ENCODE measurements around the gene RAMP3. TPM values are rescaled to one million over a fixed set of nuclear protein-coding genes. Genes with fewer than 3 reads are reported as not detected.

The RAMP3 gene
- total and polyA plus RNA-seq, 5 donors from 2014 or later = not detected

- no peaks in the 10 kb centered on the region for H3K27me3 ChIP-seq (ENCODE audit: control insufficient read depth, insufficient read depth, low read length)
- DNase-seq = no peak
- Mint-ChIP-seq H3K36me3 (no peaks in the 10 kb centered on the region), H3K9me3 (no peaks in the 10 kb centered on the region), H3K4me3 (no peak overlapping the region), H3K27me3 (peaks cover 5% of the 10 kb centered on the region), H3K4me1 (peaks cover 0 to 5% (median 2%) of the 10 kb centered on the region in 4 donors), H3K27ac (peak overlapping the region in 1 of 3 donors; percentile 36)
- no peak overlapping the region for H3K27ac ChIP-seq (ENCODE audit: insufficient read depth, low read length, poor library complexity, severe bottlenecking)
- H3K4me1 ChIP-seq (ENCODE audit: control insufficient read depth, insufficient read depth, low read length, poor library complexity, severe bottlenecking) = peaks cover 5% of the 10 kb centered on the region
- no peaks in the 10 kb centered on the region for H3K36me3 ChIP-seq (ENCODE audit: control insufficient read depth, insufficient read depth, low read length)
- no peak for ATAC-seq (ENCODE audit: low read depth in 2 of 2)
- no peak overlapping the region for H3K4me3 ChIP-seq (ENCODE audit: low read depth, low read length)
- H3K9me3 ChIP-seq (ENCODE audit: control insufficient read depth in 2 of 2, low read length in 2 of 2) = no peaks in the 10 kb centered on the region
Measured at GRCh38 chr7:45133877-45134276, 23.7 kb upstream of the RAMP3 start.

GRCh38 chr7:45136106-45137060, 21.2 kb upstream of the RAMP3 start:
- Histone ChIP-seq H3K4me3 (ENCODE audit: low read depth, low read length) (no peak overlapping the region), H3K36me3 (ENCODE audit: control insufficient read depth, insufficient read depth, low read length) (no peaks in the 10 kb centered on the region), H3K27me3 (ENCODE audit: control insufficient read depth, insufficient read depth, low read length) (no peaks in the 10 kb centered on the region), H3K4me1 (ENCODE audit: control insufficient read depth, insufficient read depth, low read length, poor library complexity, severe bottlenecking) (peaks cover 5% of the 10 kb centered on the region), H3K27ac (ENCODE audit: insufficient read depth, low read length, poor library complexity, severe bottlenecking) (no peak overlapping the region), H3K9me3 (ENCODE audit: control insufficient read depth in 2 of 2, low read length in 2 of 2) (no peaks in the 10 kb centered on the region)
- Mint-ChIP-seq H3K9me3 (peaks cover 0 to 2% (median 0%) of the 10 kb centered on the region in 7 donors), H3K4me3 (no peak overlapping the region), H3K36me3 (no peaks in the 10 kb centered on the region), H3K27me3 (peaks cover 7% of the 10 kb centered on the region), H3K27ac (peak overlapping the region in 1 of 3 donors; percentile 47), H3K4me1 (peaks cover 0 to 5% (median 2%) of the 10 kb centered on the region in 4 donors)
- DNase-seq = peak; percentile 50 to 86 (median 77)
- peak; percentile 78 to 87 for ATAC-seq (ENCODE audit: low read depth in 2 of 2)

- Histone ChIP-seq H3K4me3 (ENCODE audit: low read depth, low read length) (no peak overlapping the region), H3K36me3 (ENCODE audit: control insufficient read depth, insufficient read depth, low read length) (no peaks in the 10 kb centered on the region), H3K27me3 (ENCODE audit: control insufficient read depth, insufficient read depth, low read length) (no peaks in the 10 kb centered on the region), H3K9me3 (ENCODE audit: control insufficient read depth in 2 of 2, low read length in 2 of 2) (no peaks in the 10 kb centered on the region), H3K4me1 (ENCODE audit: control insufficient read depth, insufficient read depth, low read length, poor library complexity, severe bottlenecking) (peaks cover 5% of the 10 kb centered on the region), H3K27ac (ENCODE audit: insufficient read depth, low read length, poor library complexity, severe bottlenecking) (no peak overlapping the region)
- DNase-seq (no peak), ATAC-seq (ENCODE audit: low read depth in 2 of 2) (no peak)
- H3K27ac Mint-ChIP-seq = no peak overlapping the region
- H3K4me1 Mint-ChIP-seq = peaks cover 0 to 5% (median 2%) of the 10 kb centered on the region in 4 donors
- peaks cover 0 to 2% (median 0%) of the 10 kb centered on the region in 7 donors for H3K9me3 Mint-ChIP-seq
- no peak overlapping the region for H3K4me3 Mint-ChIP-seq
- H3K36me3 Mint-ChIP-seq = no peaks in the 10 kb centered on the region
- H3K27me3 Mint-ChIP-seq = peaks cover 4% of the 10 kb centered on the region
Measured at GRCh38 chr7:45138433-45139267, 18.9 kb upstream of the RAMP3 start.

- Histone ChIP-seq H3K36me3 (ENCODE audit: control insufficient read depth, insufficient read depth, low read length) (no peaks in the 10 kb centered on the region), H3K27me3 (ENCODE audit: control insufficient read depth, insufficient read depth, low read length) (no peaks in the 10 kb centered on the region), H3K27ac (ENCODE audit: insufficient read depth, low read length, poor library complexity, severe bottlenecking) (no peak overlapping the region), H3K4me1 (ENCODE audit: control insufficient read depth, insufficient read depth, low read length, poor library complexity, severe bottlenecking) (peaks cover 3% of the 10 kb centered on the region), H3K9me3 (ENCODE audit: control insufficient read depth in 2 of 2, low read length in 2 of 2) (no peaks in the 10 kb centered on the region), H3K4me3 (ENCODE audit: low read depth, low read length) (no peak overlapping the region)
- H3K4me1 Mint-ChIP-seq = peaks cover 0 to 5% (median 2%) of the 10 kb centered on the region in 4 donors
- peaks cover 0 to 2% (median 0%) of the 10 kb centered on the region in 7 donors for H3K9me3 Mint-ChIP-seq
- no peak for ATAC-seq (ENCODE audit: low read depth in 2 of 2)
- H3K27ac Mint-ChIP-seq = no peak overlapping the region
- H3K4me3 Mint-ChIP-seq = no peak overlapping the region
- H3K36me3 Mint-ChIP-seq = no peaks in the 10 kb centered on the region
- peak in 1 of 3 donors; percentile 12 for DNase-seq
- H3K27me3 Mint-ChIP-seq = peaks cover 12% of the 10 kb centered on the region
Measured at GRCh38 chr7:45140827-45141226, 16.8 kb upstream of the RAMP3 start.

- Mint-ChIP-seq H3K36me3 (no peaks in the 10 kb centered on the region), H3K27me3 (peaks cover 15% of the 10 kb centered on the region), H3K4me1 (no peaks in the 10 kb centered on the region), H3K9me3 (peaks cover 0 to 2% (median 0%) of the 10 kb centered on the region in 7 donors), H3K4me3 (no peak overlapping the region), H3K27ac (no peak overlapping the region)
- H3K27me3 ChIP-seq (ENCODE audit: control insufficient read depth, insufficient read depth, low read length) = no peaks in the 10 kb centered on the region
- H3K36me3 ChIP-seq (ENCODE audit: control insufficient read depth, insufficient read depth, low read length) = no peaks in the 10 kb centered on the region
- no peaks in the 10 kb centered on the region for H3K4me1 ChIP-seq (ENCODE audit: control insufficient read depth, insufficient read depth, low read length, poor library complexity, severe bottlenecking)
- ATAC-seq (ENCODE audit: low read depth in 2 of 2) (no peak), DNase-seq (no peak)
- H3K4me3 ChIP-seq (ENCODE audit: low read depth, low read length) = no peak overlapping the region
- no peak overlapping the region for H3K27ac ChIP-seq (ENCODE audit: insufficient read depth, low read length, poor library complexity, severe bottlenecking)
- no peaks in the 10 kb centered on the region for H3K9me3 ChIP-seq (ENCODE audit: control insufficient read depth in 2 of 2, low read length in 2 of 2)
Measured at GRCh38 chr7:45143616-45144015, 14.0 kb upstream of the RAMP3 start.

GRCh38 chr7:45145881-45146280, 11.7 kb upstream of the RAMP3 start:
- H3K9me3 ChIP-seq (ENCODE audit: control insufficient read depth in 2 of 2, low read length in 2 of 2) = no peaks in the 10 kb centered on the region
- H3K36me3 ChIP-seq (ENCODE audit: control insufficient read depth, insufficient read depth, low read length) = no peaks in the 10 kb centered on the region
- no peak overlapping the region for H3K27ac ChIP-seq (ENCODE audit: insufficient read depth, low read length, poor library complexity, severe bottlenecking)
- Mint-ChIP-seq H3K27ac (no peak overlapping the region), H3K9me3 (peaks cover 0 to 1% (median 0%) of the 10 kb centered on the region in 7 donors), H3K4me1 (no peaks in the 10 kb centered on the region), H3K27me3 (peaks cover 15% of the 10 kb centered on the region), H3K4me3 (no peak overlapping the region), H3K36me3 (no peaks in the 10 kb centered on the region)
- no peaks in the 10 kb centered on the region for H3K27me3 ChIP-seq (ENCODE audit: control insufficient read depth, insufficient read depth, low read length)
- no peak overlapping the region for H3K4me3 ChIP-seq (ENCODE audit: low read depth, low read length)
- no peaks in the 10 kb centered on the region for H3K4me1 ChIP-seq (ENCODE audit: control insufficient read depth, insufficient read depth, low read length, poor library complexity, severe bottlenecking)
- ATAC-seq (ENCODE audit: low read depth in 2 of 2) = no peak
- no peak for DNase-seq

GRCh38 chr7:45146531-45147379, 10.8 kb upstream of the RAMP3 start:
- DNase-seq (no peak), ATAC-seq (ENCODE audit: low read depth in 2 of 2) (no peak)
- peaks cover 20% of the 10 kb centered on the region for H3K27me3 Mint-ChIP-seq

More at GRCh38 chr7:45146531-45147379, 10.8 kb upstream of the RAMP3 start:
- H3K27ac ChIP-seq (ENCODE audit: insufficient read depth, low read length, poor library complexity, severe bottlenecking) = no peak overlapping the region
- H3K4me1 ChIP-seq (ENCODE audit: control insufficient read depth, insufficient read depth, low read length, poor library complexity, severe bottlenecking) = no peaks in the 10 kb centered on the region
- Mint-ChIP-seq H3K4me1 (no peaks in the 10 kb centered on the region), H3K36me3 (no peaks in the 10 kb centered on the region), H3K27ac (no peak overlapping the region), H3K9me3 (peaks cover 0 to 1% (median 0%) of the 10 kb centered on the region in 7 donors), H3K4me3 (no peak overlapping the region)
- no peaks in the 10 kb centered on the region for H3K27me3 ChIP-seq (ENCODE audit: control insufficient read depth, insufficient read depth, low read length)
- no peak overlapping the region for H3K4me3 ChIP-seq (ENCODE audit: low read depth, low read length)
- H3K36me3 ChIP-seq (ENCODE audit: control insufficient read depth, insufficient read depth, low read length) = no peaks in the 10 kb centered on the region
- no peaks in the 10 kb centered on the region for H3K9me3 ChIP-seq (ENCODE audit: control insufficient read depth in 2 of 2, low read length in 2 of 2)
